ENCODE results near the gene SLC24A1. TPM values are rescaled to one million over a fixed set of nuclear protein-coding genes. Genes with fewer than 3 reads are reported as not detected.

The SLC24A1 gene
- total RNA-seq, 2 experiments from 2014 or later: 6.8 to 7.6 TPM

DNA sequence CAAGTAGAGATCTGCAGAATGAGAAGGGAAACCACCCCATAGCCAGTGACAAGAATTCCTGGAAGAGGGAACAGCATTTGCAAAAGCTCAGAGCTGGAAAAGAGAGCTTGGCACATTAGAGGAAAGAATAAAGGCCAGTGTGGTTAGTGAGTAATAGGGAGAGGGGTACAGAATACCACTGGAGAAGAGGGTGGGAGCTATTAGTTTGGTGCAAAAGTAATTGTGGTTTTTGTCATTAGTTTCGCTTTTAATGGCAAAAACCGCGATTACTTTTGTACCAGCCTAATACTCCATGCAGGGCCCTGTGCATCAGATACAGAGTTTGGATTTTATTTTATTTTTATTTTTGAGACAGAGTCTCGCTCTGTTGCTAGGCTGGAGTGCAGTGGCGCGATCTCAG is 9.8 kb downstream of the SLC24A1 start:
- Mint-ChIP-seq H3K4me1 (ENCODE audit: low read depth) (peaks cover 12% of the 10 kb centered on the region), H3K9me3 (no peaks in the 10 kb centered on the region), H3K4me3 (no peak overlapping the region), H3K27me3 (no peaks in the 10 kb centered on the region), H3K27ac (no peak overlapping the region), H3K36me3 (ENCODE audit: low read depth) (no peaks in the 10 kb centered on the region)
- ATAC-seq: no peak
- TF ChIP-seq, protein P1, sequence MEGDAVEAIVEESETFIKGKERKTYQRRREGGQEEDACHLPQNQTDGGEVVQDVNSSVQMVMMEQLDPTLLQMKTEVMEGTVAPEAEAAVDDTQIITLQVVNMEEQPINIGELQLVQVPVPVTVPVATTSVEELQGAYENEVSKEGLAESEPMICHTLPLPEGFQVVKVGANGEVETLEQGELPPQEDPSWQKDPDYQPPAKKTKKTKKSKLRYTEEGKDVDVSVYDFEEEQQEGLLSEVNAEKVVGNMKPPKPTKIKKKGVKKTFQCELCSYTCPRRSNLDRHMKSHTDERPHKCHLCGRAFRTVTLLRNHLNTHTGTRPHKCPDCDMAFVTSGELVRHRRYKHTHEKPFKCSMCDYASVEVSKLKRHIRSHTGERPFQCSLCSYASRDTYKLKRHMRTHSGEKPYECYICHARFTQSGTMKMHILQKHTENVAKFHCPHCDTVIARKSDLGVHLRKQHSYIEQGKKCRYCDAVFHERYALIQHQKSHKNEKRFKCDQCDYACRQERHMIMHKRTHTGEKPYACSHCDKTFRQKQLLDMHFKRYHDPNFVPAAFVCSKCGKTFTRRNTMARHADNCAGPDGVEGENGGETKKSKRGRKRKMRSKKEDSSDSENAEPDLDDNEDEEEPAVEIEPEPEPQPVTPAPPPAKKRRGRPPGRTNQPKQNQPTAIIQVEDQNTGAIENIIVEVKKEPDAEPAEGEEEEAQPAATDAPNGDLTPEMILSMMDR (IDR thresholded peaks at IDR 0.05): no peak
- intact Hi-C loops (cut with micrococcal nuclease): no loop called here
- POLR2A ChIA-PET: interaction anchor here (1.4 kb wide), 1 partner anchor 20 kb away, joined by 4 read pairs; the partner anchor contains the start of gene INTS14
- CTCF ChIA-PET: interaction anchor here (0.7 to 0.9 kb wide), 2 partner anchors 12 to 103 kb away, joined by 3 to 4 read pairs; no protein-coding TSS in a partner anchor
- DNase-seq: no peak

- ChIA-PET POLR2A (no interaction called here), CTCF (no interaction called here)
- no peak for ATAC-seq
Observed at GRCh38 chr15:65632780-65633375, 11.1 kb downstream of the SLC24A1 start.

GRCh38 chr15:65633752-65634151 is 12.0 kb downstream of the SLC24A1 start:
- peaks cover 16% of the 10 kb centered on the region for H3K4me1 Mint-ChIP-seq (ENCODE audit: low read depth)
- H3K36me3 Mint-ChIP-seq (ENCODE audit: low read depth): no peaks in the 10 kb centered on the region
- H3K4me3 Mint-ChIP-seq: no peak overlapping the region
- no peak overlapping the region for H3K27ac Mint-ChIP-seq
- H3K9me3 Mint-ChIP-seq: no peaks in the 10 kb centered on the region
- TF ChIP-seq, protein P1 (IDR thresholded peaks at IDR 0.05): no peak
- ChIA-PET POLR2A (interaction anchor here (1.6 kb wide), 1 partner anchor 11 kb away, joined by 5 read pairs; no protein-coding TSS in a partner anchor), CTCF (interaction anchor here (1.4 kb wide), 1 partner anchor 223 kb away, joined by 4 read pairs; no protein-coding TSS in a partner anchor)
- no peak for ATAC-seq
- intact Hi-C loops (cut with micrococcal nuclease): no loop called here
- DNase-seq: no peak
- no peaks in the 10 kb centered on the region for H3K27me3 Mint-ChIP-seq

More at GRCh38 chr15:65632780-65633375, 11.1 kb downstream of the SLC24A1 start:
- Mint-ChIP-seq H3K27me3 (no peaks in the 10 kb centered on the region), H3K9me3 (no peaks in the 10 kb centered on the region), H3K4me1 (ENCODE audit: low read depth) (peaks cover 12% of the 10 kb centered on the region), H3K36me3 (ENCODE audit: low read depth) (no peaks in the 10 kb centered on the region), H3K27ac (no peak overlapping the region), H3K4me3 (no peak overlapping the region)
- DNase-seq: no peak
- intact Hi-C loops (cut with micrococcal nuclease): no loop called here
- TF ChIP-seq, protein P1 (IDR thresholded peaks at IDR 0.05): no peak

- H3K27ac Mint-ChIP-seq: no peak overlapping the region
- ATAC-seq (no peak), DNase-seq (no peak)
- ChIA-PET POLR2A (interaction anchor here (1.6 kb wide), 1 partner anchor 10 kb away, joined by 5 read pairs; no protein-coding TSS in a partner anchor), CTCF (interaction anchor here (1.1 to 1.4 kb wide), 2 partner anchors 15 to 222 kb away, joined by 3 to 4 read pairs; no protein-coding TSS in a partner anchor)
- intact Hi-C loops (cut with micrococcal nuclease): no loop called here
- H3K9me3 Mint-ChIP-seq: no peaks in the 10 kb centered on the region
- H3K4me1 Mint-ChIP-seq (ENCODE audit: low read depth): peaks cover 21% of the 10 kb centered on the region
- TF ChIP-seq, protein P1 (IDR thresholded peaks at IDR 0.05): no peak
- no peaks in the 10 kb centered on the region for H3K36me3 Mint-ChIP-seq (ENCODE audit: low read depth)
- no peak overlapping the region for H3K4me3 Mint-ChIP-seq
- H3K27me3 Mint-ChIP-seq: no peaks in the 10 kb centered on the region
Observed at GRCh38 chr15:65634356-65634755, 12.6 kb downstream of the SLC24A1 start.

DNA sequence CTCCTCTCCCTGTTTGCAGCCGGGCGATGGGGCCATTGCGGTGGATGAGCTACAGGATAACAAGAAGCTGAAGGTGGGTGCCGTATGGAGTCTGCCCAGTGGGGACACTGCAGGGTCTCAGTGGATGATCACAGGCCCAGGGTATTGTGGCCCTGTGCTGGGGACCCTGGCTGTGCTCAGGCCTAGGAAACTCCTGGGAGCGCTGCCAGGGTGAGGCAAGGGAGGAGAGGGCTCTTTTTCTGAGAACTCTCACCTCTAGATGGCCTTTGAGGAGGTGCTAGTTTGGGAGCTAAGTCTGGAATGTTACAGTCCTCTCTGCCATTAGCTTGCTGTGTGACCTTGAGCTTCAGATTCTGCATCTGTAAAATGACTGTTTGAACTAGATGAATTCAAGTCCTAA is 16.4 kb downstream of the SLC24A1 start:
- TF ChIP-seq, protein P1 (IDR thresholded peaks at IDR 0.05): no peak
- Mint-ChIP-seq H3K9me3 (no peaks in the 10 kb centered on the region), H3K4me1 (ENCODE audit: low read depth) (peaks cover 9% of the 10 kb centered on the region), H3K27me3 (no peaks in the 10 kb centered on the region), H3K36me3 (ENCODE audit: low read depth) (no peaks in the 10 kb centered on the region), H3K4me3 (no peak overlapping the region), H3K27ac (no peak overlapping the region)
- POLR2A ChIA-PET: interaction anchor here (1.7 kb wide), 1 partner anchor 19 kb away, joined by 3 read pairs; no protein-coding TSS in a partner anchor
- DNase-seq: no peak
- intact Hi-C loops (cut with micrococcal nuclease): loop anchor here (5.0 kb wide), 1 partner anchor 219 kb away; no protein-coding TSS in a partner anchor
- no peak for ATAC-seq
- CTCF ChIA-PET: interaction anchor here (0.5 to 3.5 kb wide), 30 partner anchors 9 to 553 kb away, joined by 3 to 26 read pairs (median 4); partner anchors contain the start of genes INTS14, RAB11A and SLC24A1

Data from activated CD8-positive, alpha-beta T cell treated with anti-CD3 and anti-CD28 coated beads for 36 hours (primary cell).